Retina (tissue), 1 donor: Measurements from ENCODE around the gene SFTA2.
A peak's percentile ranks its signal among the peaks of the same experiment; 100 is the strongest.
"Not testable (repeated sequence)": the region's sequence is repeated elsewhere in the genome, so short reads cannot be mapped to it uniquely, and the experiment has no call there.

ENCODE experiments used
- DNase-seq: peaks from one replicate; pipeline ENCODE4 v3.0.0-alpha.2; 2016

SFTA2 gene

DNA sequence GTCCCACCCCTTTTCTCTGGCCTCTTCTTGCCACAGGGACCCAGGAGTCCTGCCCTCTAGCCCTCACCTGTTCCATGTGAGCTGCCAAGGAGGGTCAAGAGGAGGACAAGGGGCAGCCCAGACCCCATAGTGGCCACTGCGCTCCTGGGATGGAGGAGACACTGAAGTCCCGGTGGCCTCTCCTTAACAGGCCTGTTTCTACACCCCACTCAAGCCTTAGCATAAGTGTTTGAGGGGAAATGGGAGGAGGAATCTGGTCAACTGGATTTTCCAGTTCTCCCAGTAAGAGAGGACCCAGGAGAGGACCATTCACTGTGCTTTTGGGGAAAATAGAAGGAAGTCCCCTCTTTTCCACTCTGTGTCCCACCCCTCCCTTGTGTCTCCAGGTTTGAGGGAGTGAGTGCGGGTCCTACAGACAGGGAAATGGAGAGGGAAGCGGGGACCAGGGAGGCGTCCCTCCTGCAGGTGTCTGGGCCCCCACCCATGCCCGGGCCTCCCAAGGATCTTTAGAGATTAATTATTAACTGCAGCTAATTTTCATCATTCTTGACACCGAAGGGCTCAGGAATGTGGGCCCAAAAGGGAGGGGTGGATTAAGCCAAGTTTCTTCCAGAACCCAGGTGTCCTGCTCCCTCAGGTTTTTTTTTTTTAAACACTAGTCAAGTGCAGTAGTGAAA lies at the start of gene SFTA2:
TSS of gene SFTA2 (minus strand) at position 202 of the 677 bp plus-strand sequence. CDS start at position 128, 74 bp downstream.
- DNase-seq, result no peak

DNA sequence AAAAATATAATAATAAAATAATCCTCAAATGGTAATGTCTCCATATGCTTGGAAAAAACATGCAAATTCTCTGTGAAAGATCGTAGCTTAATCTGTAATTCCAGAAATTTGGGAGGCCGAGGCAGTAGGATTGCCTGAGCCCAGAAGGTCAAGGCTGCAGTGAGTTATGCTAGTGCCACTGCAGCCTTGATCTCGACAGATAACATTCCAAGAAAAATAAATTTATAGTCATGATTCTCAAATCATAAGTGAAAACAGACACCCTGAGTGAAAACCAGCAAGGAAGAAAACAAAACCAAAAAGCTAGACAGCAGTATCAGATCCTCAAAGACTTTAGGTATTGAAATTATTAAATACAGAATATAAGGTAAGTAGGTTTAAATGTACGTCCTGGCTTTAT lies 47.7 kb upstream of the SFTA2 start:
- DNase-seq, result no peak

DNA sequence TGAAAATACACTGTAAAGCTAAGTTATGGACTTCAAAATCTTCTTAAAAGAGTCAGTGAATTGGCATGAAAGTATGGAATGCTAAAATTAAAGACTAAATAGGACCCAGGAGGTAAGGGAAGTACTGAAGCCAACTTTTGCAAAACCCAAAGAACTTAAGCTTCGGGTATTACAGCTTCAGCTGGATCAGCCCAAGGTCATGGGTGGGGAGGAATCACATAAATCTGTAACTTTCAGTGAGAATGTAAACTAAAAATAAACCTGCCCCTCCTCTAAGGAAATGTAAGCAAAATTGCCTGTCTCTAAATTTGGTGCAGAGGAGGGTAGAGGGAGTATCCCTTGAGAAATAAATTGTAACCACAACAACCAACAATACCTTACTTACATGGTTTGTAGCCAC lies 47.2 kb upstream of the SFTA2 start:
- DNase-seq, result no peak

DNA sequence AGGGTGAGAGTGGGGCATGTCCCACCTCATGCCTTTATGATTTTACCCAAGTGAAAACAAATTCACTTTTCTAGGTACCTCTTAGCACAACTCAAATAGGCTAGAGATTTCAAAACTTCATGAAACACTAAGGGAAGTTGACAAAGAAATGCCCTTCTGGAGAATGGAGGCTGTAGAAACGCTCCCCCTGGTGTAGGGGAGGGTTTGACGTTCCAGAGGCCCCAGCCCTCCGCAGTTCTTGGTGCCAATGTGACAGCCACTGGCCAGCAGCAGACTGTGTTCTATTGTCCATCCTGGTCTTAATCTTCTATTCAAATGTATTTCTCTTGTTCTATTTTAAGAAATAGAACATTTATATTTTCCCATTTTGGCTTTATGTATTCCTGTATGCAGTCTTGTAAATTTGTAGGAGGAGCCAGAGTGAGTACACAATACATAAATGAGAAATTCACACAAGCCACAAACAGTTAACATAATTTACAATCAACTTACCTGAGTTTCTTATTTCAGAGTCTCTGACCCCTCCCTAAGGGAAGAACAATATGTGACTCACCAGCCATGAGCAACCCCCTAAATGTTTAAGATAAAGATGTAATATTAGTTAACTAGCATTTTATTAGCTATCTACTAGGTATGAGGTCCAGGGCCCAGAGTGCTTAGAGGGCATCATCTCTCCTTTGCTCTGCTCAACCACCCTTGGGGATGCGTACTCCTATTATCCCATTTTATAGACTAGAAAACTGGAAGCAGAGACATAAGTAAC lies 42.7 kb upstream of the SFTA2 start:
- no peak for DNase-seq

DNA sequence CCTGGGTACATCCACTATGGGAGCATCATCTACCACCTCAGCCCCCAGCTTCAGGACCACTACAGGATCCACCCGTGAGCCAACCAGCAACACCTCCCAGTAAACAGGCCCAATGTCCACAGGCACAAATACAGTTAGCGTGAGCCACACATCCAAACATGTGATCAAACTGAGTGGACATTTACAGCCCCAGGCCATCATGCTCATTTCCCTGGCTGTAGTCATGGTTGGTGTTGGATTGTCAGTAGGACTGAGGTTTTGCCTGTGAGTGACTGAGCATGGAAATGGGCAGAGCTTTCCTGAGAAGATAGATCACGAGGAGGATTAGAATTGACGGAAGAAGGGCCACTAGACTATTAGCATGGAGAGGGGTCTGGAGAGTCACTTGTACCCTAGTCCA lies 40.8 kb upstream of the SFTA2 start:
- DNase-seq, result no peak

DNA sequence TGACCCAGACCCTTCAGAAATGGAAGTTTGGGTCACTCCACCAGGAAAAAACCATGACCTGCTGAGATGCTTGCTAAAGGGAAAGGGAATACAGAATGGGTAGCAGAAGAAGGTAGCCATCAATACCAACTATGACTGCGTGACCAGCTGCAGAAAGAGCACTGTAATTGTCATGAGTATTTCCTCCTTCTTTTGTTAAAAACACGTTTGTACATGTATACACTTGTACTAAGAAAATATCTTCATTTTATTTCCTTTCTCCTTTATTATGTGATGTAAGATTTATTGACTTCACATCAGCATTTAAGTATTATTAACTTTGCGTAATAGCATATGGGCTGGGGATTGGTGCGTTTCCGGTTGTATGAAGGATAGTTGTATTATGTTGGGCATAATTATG lies 39.0 kb upstream of the SFTA2 start:
- DNase-seq, result no peak

DNA sequence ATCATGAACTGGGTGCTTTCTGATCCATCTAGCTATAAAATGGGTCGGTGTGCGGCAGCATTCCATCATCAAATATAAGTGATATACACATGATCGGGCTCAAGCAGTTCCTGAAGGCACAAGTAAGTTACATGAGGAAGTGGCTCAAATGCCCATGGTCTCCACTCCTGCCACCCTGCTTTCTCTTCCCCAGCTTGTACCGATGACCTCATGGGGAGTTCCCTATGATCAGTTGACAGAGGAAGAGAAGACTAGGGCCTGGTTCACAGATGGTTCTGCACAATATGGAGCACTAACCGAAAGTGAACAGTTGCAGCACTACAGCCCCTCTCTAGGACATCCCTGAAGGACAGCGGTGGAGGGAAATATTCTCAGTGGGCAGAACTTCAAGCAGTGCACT lies 37.2 kb upstream of the SFTA2 start:
- not testable (repeated sequence) for DNase-seq

DNA sequence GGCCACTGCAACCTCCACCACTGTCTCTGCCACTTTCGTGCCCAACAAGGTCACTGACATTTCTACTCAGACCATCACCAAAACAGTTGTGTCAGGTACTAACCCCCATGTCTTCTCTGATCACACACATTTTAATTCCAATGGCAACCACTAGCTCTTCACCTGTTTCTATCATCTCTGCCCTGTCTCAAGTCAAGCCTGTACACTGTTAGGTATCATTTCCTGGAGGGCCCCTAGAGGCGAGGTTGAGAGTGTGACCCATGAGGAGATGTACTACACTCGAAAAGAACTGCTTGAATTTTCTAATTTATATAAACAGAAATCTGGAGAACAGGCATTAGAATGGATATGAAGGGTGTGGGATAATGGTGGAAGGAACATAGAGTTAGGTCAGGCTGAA lies 34.2 kb upstream of the SFTA2 start:
- DNase-seq, result no peak

DNA sequence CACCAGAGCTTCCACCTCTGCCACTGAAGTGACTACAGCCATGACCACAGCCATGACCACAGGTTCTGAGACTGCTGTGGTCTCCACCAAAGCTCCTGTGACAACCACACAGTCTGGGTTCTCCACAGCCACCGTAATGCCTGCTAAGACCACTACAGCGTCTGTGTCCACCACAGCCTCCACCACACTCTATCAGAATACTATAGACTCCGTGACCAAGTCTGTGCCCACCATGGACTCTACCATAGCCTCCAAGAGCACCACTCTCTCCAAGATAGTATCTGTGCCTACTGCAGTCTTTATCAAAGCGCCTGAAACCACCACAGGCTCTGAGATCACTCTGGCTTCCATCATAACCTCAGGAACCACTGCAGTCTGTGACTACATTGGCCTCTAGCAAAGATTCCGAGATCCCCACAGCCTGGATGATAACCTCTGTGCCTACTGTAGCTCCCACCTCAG lies 33.2 kb upstream of the SFTA2 start:
- DNase-seq, result no peak

DNA sequence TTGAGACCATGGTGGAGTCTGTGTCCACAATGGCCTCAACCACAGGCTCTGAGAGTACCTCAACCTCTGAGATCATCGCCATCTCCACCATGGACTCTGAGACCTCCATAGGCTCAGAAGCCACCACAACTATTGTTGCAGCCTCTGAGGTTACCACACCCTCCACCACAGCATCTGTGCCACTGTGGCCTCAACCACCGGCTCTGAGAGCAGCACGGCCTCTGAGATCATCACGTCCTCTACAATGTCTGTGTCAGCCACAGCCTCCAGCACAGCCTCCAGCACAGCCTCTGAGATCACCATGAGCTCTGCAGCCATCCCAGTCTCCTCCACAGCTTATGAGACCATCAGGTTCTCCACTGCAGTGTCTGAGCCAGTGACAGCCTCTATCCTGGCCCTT lies 32.1 kb upstream of the SFTA2 start:
- no peak for DNase-seq

DNA sequence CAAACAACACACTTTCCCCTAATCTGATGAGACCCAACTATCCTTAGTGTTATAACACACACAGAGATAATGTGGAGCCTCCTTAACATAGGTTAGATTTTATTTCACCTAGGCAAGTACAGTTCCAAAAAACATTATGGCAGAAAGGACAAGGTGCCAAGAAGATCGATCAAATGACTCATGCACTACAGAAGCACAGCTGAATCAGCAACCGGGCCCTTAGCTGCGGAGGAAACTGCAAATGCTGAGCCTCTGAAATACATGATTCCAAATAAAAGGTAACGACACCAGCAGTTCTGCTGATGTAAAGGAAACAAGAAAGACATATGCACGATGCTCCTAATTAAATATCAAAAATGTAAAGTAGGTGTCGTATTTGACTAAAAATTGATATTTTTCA lies 31.7 kb upstream of the SFTA2 start:
- DNase-seq, result no peak

DNA sequence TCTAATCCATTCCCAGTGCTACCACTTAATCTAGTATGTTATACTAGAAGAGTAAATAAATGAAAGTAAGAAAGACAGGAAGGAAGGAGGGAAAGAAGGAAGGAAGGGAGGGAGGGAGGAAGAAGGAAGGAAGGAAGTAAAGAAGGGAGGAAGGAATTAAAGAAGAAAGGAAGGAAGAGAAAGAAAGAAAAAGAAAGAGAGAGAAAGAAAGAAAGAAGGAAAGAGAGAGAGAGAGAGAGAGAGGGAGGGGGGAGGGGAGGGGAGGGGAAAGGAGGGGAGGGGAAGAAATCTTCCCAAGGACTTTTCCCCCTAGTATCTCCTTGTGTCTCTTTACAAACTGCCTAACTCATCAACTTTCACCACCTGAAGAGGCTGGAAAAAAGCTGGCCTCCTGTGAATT lies 30.7 kb upstream of the SFTA2 start:
- DNase-seq, result no peak

DNA sequence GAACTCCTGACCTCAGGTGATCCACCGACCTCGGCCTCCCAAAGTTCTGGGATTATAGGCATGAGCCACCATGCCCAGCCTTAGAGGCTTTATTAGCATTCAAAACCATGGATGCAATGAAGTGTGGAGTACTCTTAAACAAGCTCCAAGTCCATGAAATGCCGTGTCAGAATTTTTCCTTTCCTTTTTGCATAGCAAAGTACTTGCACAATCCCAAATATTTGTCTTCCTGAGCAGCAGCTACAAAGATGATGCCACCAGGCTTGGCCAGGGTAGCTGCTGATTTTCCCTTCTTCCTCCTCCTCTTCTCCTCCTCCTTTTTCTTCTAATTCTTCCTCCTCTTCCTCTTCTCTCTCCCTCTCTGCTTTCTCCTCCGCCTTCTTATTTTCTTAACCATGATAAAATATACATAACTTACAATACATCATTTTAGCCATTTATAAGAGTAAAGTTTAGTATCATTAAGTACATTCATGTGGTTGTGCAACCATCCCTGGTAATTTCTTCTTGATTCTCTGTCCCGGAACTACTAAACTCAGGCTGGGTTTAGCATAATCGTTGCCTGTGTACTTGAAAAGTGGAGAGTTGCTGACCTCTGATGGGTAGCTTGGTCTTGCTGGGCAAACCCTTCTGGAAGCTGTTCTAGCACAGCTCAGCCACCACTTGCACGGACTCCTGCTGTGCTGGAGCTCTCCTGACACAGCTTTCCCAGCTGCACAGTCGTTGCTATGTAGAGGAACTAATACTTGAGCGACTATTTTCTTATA lies 29.1 kb upstream of the SFTA2 start:
- DNase-seq, result no peak

DNA sequence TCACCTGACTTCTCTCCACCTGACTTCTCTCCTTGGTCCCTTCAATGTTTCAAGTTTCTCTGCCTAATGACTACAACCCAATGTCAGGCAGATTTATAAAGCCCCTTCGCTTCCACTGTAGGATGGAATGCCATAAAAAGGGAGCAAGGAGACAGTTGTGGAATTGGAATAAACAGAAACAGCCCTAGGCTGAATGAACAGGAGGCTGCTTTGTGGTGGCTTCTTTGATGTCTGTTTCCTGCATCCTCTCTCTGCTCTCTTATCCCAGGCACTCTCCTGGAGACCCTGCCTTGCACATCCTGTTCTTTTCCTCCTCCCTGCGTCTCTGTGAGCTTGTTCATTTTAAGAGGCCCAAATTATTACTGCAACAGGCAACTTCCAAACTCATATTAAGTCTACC lies 25.7 kb upstream of the SFTA2 start:
- DNase-seq, result no peak

DNA sequence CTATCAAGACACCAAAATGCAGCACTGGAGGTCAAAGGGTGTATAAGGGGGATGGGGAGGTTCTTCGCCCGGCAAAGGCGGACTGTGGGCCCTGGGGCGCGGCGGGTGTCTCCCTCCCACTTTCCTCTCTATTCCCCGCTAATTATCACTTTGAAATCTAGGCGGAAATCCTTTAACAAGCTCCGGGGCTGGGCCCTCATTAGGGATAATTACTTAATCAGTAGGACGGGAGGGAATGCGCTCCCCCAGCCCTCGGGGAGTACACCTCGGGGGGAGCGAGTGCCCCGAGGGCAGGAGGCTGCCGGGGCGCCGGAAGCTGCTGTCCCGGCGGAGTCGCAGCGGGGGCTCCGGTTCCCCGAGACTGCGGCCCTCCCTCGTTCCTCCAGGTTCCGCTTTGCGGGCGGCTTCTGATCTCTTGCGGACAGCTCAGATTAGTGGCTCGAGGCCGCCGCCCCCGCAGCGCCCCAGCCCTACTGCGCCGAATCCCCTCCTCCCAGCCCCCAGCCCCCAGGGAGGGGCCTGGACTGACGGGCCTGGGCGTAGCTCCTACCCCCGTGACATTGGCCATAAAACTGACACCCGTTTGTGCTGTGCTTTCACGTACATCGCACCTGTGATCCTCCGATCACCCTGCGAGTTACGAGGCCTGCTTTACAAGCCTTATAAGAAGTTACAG lies 23.5 kb upstream of the SFTA2 start:
- DNase-seq, result peak; percentile 71

DNA sequence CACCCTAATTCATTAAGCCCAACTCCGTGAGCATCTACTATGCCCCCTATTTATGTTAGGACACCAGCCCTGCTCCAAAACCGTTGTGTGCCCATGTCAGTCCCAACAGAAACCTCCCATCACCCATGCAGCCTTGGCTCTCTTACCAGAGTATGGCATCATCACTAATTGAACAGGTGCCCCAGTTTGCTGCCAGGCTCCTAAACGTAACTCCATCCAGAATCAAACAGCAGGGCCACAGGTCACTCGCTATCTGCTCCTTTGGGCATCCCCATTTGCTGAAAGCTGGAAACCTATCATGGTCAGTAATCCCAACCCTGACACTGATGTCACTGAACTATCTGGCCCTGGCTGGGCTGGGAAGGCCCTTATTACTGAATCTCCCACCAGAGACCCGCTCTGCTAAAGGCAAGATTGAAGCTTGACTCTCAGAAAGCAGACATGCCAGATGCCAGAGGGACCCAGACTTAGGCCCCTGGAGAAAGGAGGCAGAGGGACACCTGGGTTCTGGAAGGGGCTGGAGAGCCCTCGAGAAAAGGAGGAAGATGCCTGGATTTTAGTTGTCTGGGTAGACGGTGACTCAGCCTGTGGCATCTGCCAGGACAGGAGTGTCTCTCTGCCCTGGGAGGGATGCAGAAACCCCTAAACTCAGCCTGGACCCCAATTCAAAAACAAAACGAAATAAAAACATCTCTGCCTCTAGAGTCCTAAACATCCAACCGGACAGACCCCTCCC lies 22.8 kb upstream of the SFTA2 start:
- DNase-seq, result no peak

DNA sequence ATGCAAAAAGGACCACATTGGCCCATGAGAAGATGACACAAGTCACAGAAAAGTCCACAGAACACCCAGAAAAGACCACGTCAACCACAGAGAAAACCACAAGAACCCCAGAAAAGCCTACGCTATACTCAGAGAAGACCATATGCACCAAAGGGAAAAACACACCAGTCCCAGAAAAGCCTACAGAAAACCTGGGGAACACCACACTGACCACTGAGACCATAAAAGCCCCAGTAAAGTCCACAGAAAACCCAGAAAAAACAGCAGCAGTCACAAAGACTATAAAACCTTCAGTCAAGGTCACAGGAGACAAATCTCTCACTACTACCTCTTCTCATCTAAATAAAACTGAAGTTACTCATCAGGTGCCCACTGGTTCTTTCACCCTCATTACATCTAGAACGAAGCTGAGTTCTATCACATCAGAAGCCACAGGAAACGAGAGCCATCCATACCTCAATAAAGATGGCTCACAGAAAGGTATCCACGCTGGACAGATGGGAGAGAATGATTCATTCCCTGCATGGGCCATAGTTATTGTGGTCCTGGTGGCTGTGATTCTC lies 20.0 kb upstream of the SFTA2 start:
- DNase-seq, result no peak

DNA sequence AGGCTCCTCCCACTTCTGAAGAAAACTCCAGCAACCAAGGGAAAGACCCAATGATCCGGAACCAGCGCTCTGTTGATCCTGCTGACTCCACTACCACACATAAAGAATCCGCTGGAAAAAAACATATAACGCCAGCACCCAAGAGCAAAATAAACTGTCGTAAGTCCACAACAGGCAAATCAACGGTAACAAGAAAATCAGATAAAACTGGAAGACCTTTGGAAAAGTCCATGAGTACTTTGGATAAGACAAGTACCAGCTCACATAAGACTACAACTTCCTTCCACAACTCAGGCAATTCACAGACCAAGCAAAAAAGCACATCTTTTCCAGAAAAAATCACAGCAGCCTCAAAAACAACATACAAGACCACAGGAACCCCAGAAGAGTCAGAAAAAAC lies 16.8 kb upstream of the SFTA2 start:
- no peak for DNase-seq

DNA sequence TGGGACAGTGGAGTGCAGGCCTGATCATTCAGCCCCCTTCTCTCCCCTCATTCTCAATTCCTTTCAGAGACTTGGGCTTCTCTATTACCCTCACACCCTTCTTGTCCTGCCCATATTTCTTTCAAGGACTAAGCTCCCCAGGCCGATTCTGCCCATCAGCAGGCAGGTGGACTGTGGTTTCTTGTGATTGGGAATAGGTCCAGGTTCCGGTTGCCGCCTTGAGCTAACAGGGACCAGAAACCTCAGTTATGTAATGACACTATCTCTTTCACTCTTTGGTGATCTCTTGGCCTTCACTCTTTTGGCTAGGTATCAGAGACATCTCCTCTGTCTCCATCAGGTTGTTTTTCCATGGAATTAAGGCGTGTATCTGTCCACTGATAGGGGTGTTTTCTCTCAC lies 15.3 kb upstream of the SFTA2 start:
- DNase-seq, result no peak

DNA sequence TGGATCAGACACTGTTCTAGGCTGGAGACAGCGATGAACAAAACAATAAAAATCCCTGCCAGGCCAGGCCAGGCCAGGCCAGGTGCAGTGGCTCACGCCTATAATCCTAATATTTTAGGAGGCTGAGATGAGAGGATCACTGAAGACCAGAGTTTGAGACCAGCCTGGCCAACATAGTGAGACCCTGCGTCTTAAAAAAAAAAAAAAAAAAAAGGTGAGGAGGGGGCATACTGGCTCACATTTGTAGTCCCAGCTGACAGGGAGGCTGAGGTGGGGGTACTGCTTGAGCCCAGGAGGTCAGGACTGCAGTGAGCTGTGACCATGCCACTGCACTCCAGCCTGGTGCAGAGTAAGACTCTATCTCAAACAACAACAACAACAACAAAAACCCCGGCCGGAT lies 13.3 kb upstream of the SFTA2 start:
- no peak for DNase-seq

DNA sequence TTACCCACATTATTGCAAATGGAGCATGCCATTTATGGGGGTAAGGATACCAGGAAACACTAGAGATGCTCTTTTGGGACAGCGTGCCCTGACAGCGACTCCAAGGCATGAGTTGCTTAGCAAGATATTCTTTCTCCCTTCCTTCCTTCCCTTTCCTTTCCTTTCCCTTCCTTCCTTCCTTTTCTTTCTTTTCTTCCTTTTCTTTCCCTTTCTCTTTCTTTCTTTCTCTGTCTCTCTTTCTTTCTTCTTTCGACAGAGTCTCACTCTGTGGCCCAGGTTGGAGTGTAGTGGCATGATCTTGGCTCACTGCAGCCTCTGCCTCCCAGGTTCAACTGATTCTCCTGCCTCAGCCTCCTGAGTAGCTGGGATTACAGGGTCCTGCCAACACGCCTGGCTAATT lies 12.1 kb upstream of the SFTA2 start:
- DNase-seq, result no peak
